K562 (cell line): ENCODE data around the gene CAPZB. TPM values are rescaled to one million over a fixed set of nuclear protein-coding genes. Genes with fewer than 3 reads are reported as not detected.
A peak's percentile ranks its signal among the peaks of the same experiment; 100 is the strongest.

Experiments
- ATAC-seq: fragments of 200-7000 bp; cut with Tn5 transposase; 3 replicates; pipeline ENCODE4 v1.9.1; 2020; ENCODE audit warnings: moderate library complexity
- BruUV-seq: library from RNA; stranded (reverse); fragments of 400-500 nt; replicated peaks from 2 replicates; lab custom pipeline; 2021; lab: Mats Ljungman, UMichigan
- CTCF ChIA-PET: fragments of 300-600 bp; formaldehyde crosslinking; extraction: SDS; loops from one replicate; lab custom pipeline; 2021; ENCODE audit warnings: low intra/inter-chr PET ratio; lab: Yijun Ruan, JAX
- POLR2A ChIA-PET: fragments of 300-600, 350-650 bp; sonication (Branson Sonifier 250); formaldehyde crosslinking; extraction: SDS; loops from one replicate; lab custom pipeline; 2021; ENCODE audit warnings: antibody characterized with exemption, inconsistent platforms; lab: Yijun Ruan, JAX
- DNase-seq, 4 experiments: peaks; one replicate each; pipeline versions ENCODE4 v3.0.0 to v3.0.0-alpha.2; 2011 to 2018; ENCODE audit warnings: low spot score in 3 of 4, mixed read lengths in 3 of 4; ENCODE audit errors: extremely low read depth in 1 of 4
- FAIRE-seq: peaks from 2 replicates; lab custom pipeline; 2011; peaks lifted over from hg19 to GRCh38; lab: Jason Lieb, UNC
- H2AFZ ChIP-seq: 2 replicates; pipeline ENCODE4 v1.6.0; 2011; ENCODE audit warnings: low read depth, low read length, control low read depth, inconsistent platforms
- H3K27ac ChIP-seq: fragments of 200-600 bp; 3 replicates; pipeline ENCODE4 v1.8.0; 2011; ENCODE audit warnings: low read depth, mild to moderate bottlenecking, control low read depth, inconsistent platforms, low read length, moderate library complexity, mixed read lengths; ENCODE audit errors: extremely low read depth
- H3K27me3 ChIP-seq, 2 experiments: fragments of 300-600 bp in 1 of 2; 2 replicates in 1 of 2; 3 replicates in 1 of 2; pipeline versions ENCODE4 v1.6.0 to v1.8.0; 2011; ENCODE audit warnings: inconsistent platforms in 2 of 2, low read length in 2 of 2, mild to moderate bottlenecking in 1 of 2, mixed read lengths in 1 of 2, moderate library complexity in 1 of 2; ENCODE audit not compliant: control insufficient read depth in 2 of 2, insufficient read depth in 2 of 2
- H3K36me3 ChIP-seq: fragments of 300-600 bp; 3 replicates; pipeline ENCODE4 v1.8.0; 2011; ENCODE audit warnings: mild to moderate bottlenecking, low read length, inconsistent platforms; ENCODE audit not compliant: control insufficient read depth, insufficient read depth
- H3K4me1 ChIP-seq, 2 experiments: fragments of 200-600 bp in 1 of 2; replicated peaks in 1 of 2; 2 replicates in 1 of 2; 3 replicates in 1 of 2; pipeline versions ENCODE4 v1.5.1 to v1.8.0; 2011; ENCODE audit warnings: inconsistent platforms in 2 of 2, low read length in 2 of 2, mild to moderate bottlenecking in 1 of 2, mixed read lengths in 1 of 2, moderate library complexity in 1 of 2; ENCODE audit not compliant: control insufficient read depth in 2 of 2, insufficient read depth in 2 of 2
- H3K4me2 ChIP-seq: 2 replicates; pipeline ENCODE4 v1.6.1; 2011; ENCODE audit warnings: low read length, control low read depth, inconsistent platforms, mixed read lengths; ENCODE audit not compliant: insufficient read depth
- H3K4me3 ChIP-seq: fragments of 200-600 bp; sonication (generic), shearing (Covaris generic); 2 replicates; pipeline ENCODE4 v1.5.1; 2016; ENCODE audit warnings: control low read depth, inconsistent platforms
- H3K79me2 ChIP-seq: fragments of 200-600 bp; 3 replicates; pipeline ENCODE4 v1.8.0; 2011; ENCODE audit warnings: low read length, inconsistent platforms; ENCODE audit not compliant: control insufficient read depth, insufficient read depth
- H3K9ac ChIP-seq, 2 experiments: 2 replicates each; pipeline versions ENCODE4 v1.6.0 to v1.6.1; 2011; ENCODE audit warnings: low read depth in 2 of 2, low read length in 2 of 2, control low read depth in 1 of 2, inconsistent platforms in 1 of 2, mild to moderate bottlenecking in 1 of 2, mixed read lengths in 1 of 2; ENCODE audit not compliant: insufficient read depth in 1 of 2
- H3K9me1 ChIP-seq: one replicate; pipeline ENCODE4 v1.6.0; 2011; ENCODE audit warnings: inconsistent platforms, mild to moderate bottlenecking, low read length, moderate library complexity; ENCODE audit not compliant: control insufficient read depth, insufficient read depth
- H3K9me3 ChIP-seq: replicated peaks from 2 replicates; pipeline ENCODE4 v1.5.1; 2011; ENCODE audit warnings: low read depth, low read length, inconsistent platforms; ENCODE audit not compliant: control insufficient read depth, insufficient read depth
- H4K20me1 ChIP-seq: replicated peaks from 2 replicates; pipeline ENCODE4 v1.6.1; 2011; ENCODE audit warnings: low read length, inconsistent platforms, mixed read lengths; ENCODE audit not compliant: control insufficient read depth, insufficient read depth
- CREBBP ChIP-seq: IDR thresholded peaks from one replicate; pipeline ENCODE4 v1.6.1; 2012; ENCODE audit warnings: low read depth, mild to moderate bottlenecking, control low read depth, inconsistent platforms, low read length
- DDX20 ChIP-seq: fragments of 450-650 bp; IDR thresholded peaks from 2 replicates; pipeline ENCODE4 v1.6.1; 2016; ENCODE audit warnings: missing genetic modification characterization, low read depth, mild to moderate bottlenecking, missing compliant biosample characterization, moderate library complexity
- NFATC3 ChIP-seq: fragments of 450-650 bp; IDR thresholded peaks from 2 replicates; pipeline ENCODE4 v1.6.1; 2017; ENCODE audit warnings: mild to moderate bottlenecking
- ZBTB8A ChIP-seq: fragments of 450-650 bp; IDR thresholded peaks from 2 replicates; pipeline ENCODE4 v1.6.1; 2018; ENCODE audit warnings: mild to moderate bottlenecking, moderate library complexity; ENCODE audit not compliant: partially characterized antibody
- ZNF57 ChIP-seq: fragments of 450-650 bp; formaldehyde crosslinking; IDR thresholded peaks from 2 replicates; pipeline ENCODE4 v1.4.0; 2020; ENCODE audit warnings: mild to moderate bottlenecking, moderate library complexity
- ZNF740 ChIP-seq, 3 experiments: fragments of 200-800 bp in 1 of 3; sonication (Bioruptor generic) in 1 of 3; sonication (generic) in 1 of 3; formaldehyde crosslinking in 1 of 3; IDR thresholded peaks; 2 replicates each; pipeline versions ENCODE4 v1.6.1 to v1.8.0; 2016 to 2022; ENCODE audit warnings: mild to moderate bottlenecking in 2 of 3, missing compliant biosample characterization in 2 of 3, missing genetic modification characterization in 2 of 3, missing genetic modification reagents in 1 of 3
- WGBS: fragments of 100-300 bp; shearing (Covaris generic); methylation state at CpG from one replicate; pipeline ENCODE4 v1.1.6; 2016; ENCODE audit warnings: low coverage, mixed read lengths; ENCODE audit not compliant: insufficient coverage; ENCODE audit errors: missing lambda C conversion rate; 5-methylcytosine and 5-hydroxymethylcytosine counted together
- in situ Hi-C: fragments of 300-500 bp; cut with MboI; formaldehyde crosslinking; loops from 4 replicates; pipeline ENCODE4 v1.15.0; 2018; ENCODE audit warnings: inconsistent platforms, mixed read lengths
- intact Hi-C: fragments of 100-400 bp; cut with micrococcal nuclease; formaldehyde crosslinking; loops from 2 replicates; pipeline ENCODE4 v1.14.2; 2022
- polyA plus RNA-seq, 8 experiments: library from polyadenylated mRNA; depleted of rRNA in 4 of 8; stranded (reverse) in 5 of 8; unstranded in 3 of 8; fragments of >200 nt; fragmentation: Nextera tagmentation in 2 of 8; fragmentation: Illumina TruSeq in 1 of 8; extraction: Ambion mirVana in 2 of 8; extraction: Trizol in 1 of 8; gene quantifications; 2 replicates each; pipeline versions ENCODE4 v1.2.1 to v1.2.3, GENCODE V29; 2011 to 2014; ENCODE audit warnings: inconsistent platforms in 1 of 8, missing spikeins in 1 of 8
- total RNA-seq, 7 experiments: library from RNA; depleted of rRNA in 6 of 7; stranded (reverse); fragments of >200 nt in 6 of 7; fragmentation: Illumina TruSeq in 2 of 7; extraction: Trizol in 2 of 7; gene quantifications; 2 replicates each; pipeline versions ENCODE4 v1.2.1 to v1.2.3, GENCODE V29; 2011 to 2021; ENCODE audit warnings: low replicate concordance in 1 of 7

CAPZB gene
- total and polyA plus RNA-seq, 9 of the 15 experiments (the other 6 are each of a cell fraction or from before 2014, with no cell fraction given) = 57.6 to 297 (median 125) TPM

- intact Hi-C loops = no loop called here
- DNase-seq (no peak), ATAC-seq (no peak)
- no peaks in the 10 kb centered on the region for H3K9me1 ChIP-seq
- no peaks in the 10 kb centered on the region for H3K79me2 ChIP-seq
- H3K36me3 ChIP-seq = peaks cover 45% of the 10 kb centered on the region; the same call in 2 of the 3 replicates
- no peak for TF ChIP-seq ZNF57 (CRISPR knock-in tag)
- TF ChIP-seq ZNF740 (CRISPR knock-in tag; IDR thresholded peaks at IDR 0.05) = peak; percentile 70; the same call in 1 of the 2 replicates
- TF ChIP-seq ZNF740 (tag; IDR thresholded peaks at IDR 0.05) = no peak
- no peak for TF ChIP-seq CREBBP
- TF ChIP-seq NFATC3 = no peak
- TF ChIP-seq ZBTB8A = no peak
- no peak for TF ChIP-seq DDX20 (tag)
- TF ChIP-seq, all 486 proteins: peak for 1
- Histone ChIP-seq H4K20me1 (peaks cover 6% of the 10 kb centered on the region; the same call in 1 of the 2 replicates), H3K27ac (no peak overlapping the region), H3K9ac (no peak overlapping the region), H2AFZ (no peak overlapping the region), H3K9me3 (no peaks in the 10 kb centered on the region), H3K4me3 (no peak overlapping the region), H3K4me1 (peaks cover 0 to 27% of the 10 kb centered on the region in 2 experiments; a peak in 3 of 5 replicates), H3K4me2 (no peak overlapping the region), H3K27me3 (no peaks in the 10 kb centered on the region)
- no peak for FAIRE-seq
- BruUV-seq = no TSS peak
- in situ Hi-C loops = no loop called here
- ChIA-PET POLR2A (interaction anchor here (0.6 kb wide), 2 partner anchors 879 to 1130 kb away, joined by 3 read pairs; no protein-coding TSS in a partner anchor), CTCF (no interaction called here)
- WGBS = 75% methylated on average over 15 of the region's 15 CpGs
Observed at GRCh38 chr1:19348441-19349198, 136.7 kb downstream of the CAPZB start.
